Medulla oblongata (tissue), 1 donor: ENCODE measurements around the gene ARPC3.
"Not testable (repeated sequence)": the region's sequence is repeated elsewhere in the genome, so short reads cannot be mapped to it uniquely, and the experiment has no call there.

Source experiments
- DNase-seq: peaks from one replicate; pipeline ENCODE4 v3.0.0-alpha.2; 2015; ENCODE audit errors: extremely low spot score

The ARPC3 gene

GRCh38 chr12:110417113-110417512 is 33.0 kb downstream of the ARPC3 start:
- DNase-seq, result not testable (repeated sequence)

- DNase-seq, result not testable (repeated sequence)
These were observed 40.1 kb downstream of the ARPC3 start for GRCh38 chr12:110410086-110410485.

GRCh38 chr12:110405126-110405662 is 44.9 kb downstream of the ARPC3 start:
- not testable (repeated sequence) for DNase-seq

GRCh38 chr12:110403976-110404682 is 46.0 kb downstream of the ARPC3 start:
- peak; percentile 71 for DNase-seq

- peak; percentile 91 for DNase-seq
These were observed 46.8 kb downstream of the ARPC3 start, which contains the start of gene ANAPC7 for GRCh38 chr12:110403146-110403975. Gene ANAPC7, minus strand, starts transcription at chr12:110403708. Its CDS starts 81 bp downstream, at chr12:110403627.
